Stimulated activated naive CD4-positive, alpha-beta T cell (primary cell): ENCODE data around the gene PDZD2.
"Not testable (repeated sequence)": the region's sequence is repeated elsewhere in the genome, so short reads cannot be mapped to it uniquely, and the experiment has no call there.

Experiments
- DNase-seq, 6 experiments: peaks; one replicate each; lab custom pipeline; 2025; lab: John Stamatoyannopoulos, UW

Gene PDZD2

DNA sequence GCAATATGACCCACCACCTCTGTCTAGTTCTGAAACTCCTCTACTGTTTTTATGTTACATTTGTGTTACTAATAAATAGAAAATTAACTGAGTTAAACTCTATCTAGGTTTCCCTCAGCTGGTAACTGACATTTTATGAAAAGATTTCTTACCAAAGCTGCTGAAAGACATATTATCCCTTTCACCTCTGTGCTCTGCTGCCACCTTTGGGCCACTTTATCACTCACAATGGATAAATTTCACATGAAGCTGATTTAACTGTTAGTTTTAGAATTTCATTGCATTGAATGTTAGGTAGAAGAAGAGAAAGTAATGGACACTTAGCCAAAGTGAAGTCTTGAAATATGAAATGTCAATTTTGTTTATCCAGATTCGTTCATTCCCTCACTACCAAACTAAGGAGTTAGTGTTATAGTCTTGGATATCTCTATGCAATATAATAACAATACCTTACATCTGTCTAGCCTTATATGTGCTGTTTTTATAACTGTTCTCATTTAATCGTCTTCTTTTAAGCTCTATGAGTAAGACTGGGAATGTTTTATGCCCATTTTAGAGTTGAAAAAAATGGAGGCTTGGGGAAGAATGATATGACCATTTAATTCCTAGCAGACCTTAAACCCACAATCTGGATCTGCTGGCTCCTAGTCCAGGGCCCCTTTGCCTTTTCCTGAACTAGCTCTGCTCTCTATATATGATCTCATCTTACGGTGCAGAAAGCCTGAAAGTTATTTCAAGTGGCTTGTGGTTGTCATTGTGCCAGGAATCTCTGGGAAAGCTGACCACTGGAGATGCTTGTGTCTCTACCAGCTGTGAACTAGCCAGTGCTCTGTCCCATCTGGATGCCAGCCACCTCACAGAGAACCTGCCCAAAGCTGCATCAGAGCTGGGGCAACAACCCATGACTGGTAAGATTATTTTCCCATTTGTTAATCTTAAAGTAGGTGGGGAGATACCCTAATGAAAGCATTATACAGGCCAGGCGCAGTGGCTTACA is 438.1 kb downstream of the PDZD2 start:
- peak in 5 of 6 experiments; percentile 4 to 67 (median 40) for DNase-seq

DNA sequence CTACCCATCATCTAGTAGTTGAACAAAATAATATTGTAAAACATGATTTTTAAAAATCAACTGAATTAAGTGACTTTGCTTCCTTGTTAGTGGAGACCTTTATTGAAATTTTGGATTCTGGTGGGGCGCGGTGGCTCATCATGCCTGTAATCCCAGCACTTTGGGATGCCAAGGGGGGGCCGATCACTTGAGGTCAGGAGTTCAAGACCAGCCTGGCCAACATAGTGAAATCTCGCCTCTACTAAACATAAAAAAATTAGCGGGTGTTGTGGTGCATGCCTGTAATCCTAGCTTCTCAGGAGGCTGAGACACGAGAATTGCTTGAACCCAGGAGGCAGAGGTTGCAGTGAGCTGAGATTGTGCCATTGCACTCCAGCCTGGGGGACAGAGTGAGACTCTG is 439.9 kb downstream of the PDZD2 start:
- DNase-seq: not testable (repeated sequence)

DNA sequence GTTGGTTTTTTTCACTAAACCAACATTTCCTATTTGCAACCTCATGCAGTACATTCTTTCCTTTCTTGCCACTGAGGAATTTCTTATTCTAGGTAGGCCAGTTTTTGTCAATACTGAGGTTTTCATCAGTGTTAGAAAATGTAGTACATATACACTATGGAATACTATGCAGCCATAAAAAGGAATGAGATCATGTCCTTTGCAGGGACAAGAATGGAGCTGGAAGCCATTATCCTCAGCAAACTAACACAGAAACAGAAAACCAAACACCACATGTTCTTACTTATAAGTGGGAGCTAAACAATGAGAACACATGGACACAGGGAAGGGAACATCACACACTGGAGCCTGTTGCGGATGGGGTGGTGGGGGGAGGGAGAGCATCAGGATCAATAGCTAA is 441.6 kb downstream of the PDZD2 start:
- DNase-seq: not testable (repeated sequence)

DNA sequence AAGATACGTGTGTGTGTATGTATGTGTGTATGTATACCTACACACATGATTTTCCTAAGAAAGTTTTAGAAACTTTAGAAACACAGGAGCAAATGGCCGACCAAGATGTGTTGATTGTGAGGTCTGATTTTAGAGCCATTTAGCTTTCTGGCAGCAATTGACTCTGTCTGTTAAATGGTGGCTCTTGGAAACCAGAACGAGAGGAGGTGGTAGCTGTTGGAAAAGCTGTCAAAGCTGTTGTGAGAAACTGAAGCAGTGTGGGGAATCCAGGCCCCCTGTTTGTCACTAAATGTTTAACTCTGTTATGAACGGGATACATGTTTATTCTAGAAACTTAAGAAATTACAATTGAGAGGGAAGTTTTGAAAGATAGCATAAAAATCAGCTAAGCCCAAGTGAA is 443.8 kb downstream of the PDZD2 start:
- no peak for DNase-seq

DNA sequence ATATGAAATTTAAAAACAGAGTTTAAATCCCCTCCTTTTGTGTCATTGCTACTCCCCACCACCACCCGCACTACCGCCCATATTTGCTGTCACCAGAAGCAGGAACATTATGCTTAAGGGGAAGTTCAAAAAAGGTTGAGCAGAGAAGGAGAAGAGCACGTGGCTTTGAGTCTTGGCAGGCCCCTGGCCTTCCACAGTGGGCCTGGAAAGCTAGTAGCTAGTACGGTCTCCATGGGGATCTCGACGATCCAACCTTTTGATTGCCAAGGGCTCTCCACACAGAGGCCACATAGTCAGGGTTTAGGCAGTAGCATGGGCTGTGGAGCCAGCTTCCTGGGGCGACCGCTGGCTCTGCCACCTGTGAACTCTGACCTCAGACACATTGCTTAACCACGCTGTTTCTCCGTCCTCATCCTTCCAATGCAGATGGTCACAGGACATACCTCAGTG is 445.1 kb downstream of the PDZD2 start:
- no peak for DNase-seq

DNA sequence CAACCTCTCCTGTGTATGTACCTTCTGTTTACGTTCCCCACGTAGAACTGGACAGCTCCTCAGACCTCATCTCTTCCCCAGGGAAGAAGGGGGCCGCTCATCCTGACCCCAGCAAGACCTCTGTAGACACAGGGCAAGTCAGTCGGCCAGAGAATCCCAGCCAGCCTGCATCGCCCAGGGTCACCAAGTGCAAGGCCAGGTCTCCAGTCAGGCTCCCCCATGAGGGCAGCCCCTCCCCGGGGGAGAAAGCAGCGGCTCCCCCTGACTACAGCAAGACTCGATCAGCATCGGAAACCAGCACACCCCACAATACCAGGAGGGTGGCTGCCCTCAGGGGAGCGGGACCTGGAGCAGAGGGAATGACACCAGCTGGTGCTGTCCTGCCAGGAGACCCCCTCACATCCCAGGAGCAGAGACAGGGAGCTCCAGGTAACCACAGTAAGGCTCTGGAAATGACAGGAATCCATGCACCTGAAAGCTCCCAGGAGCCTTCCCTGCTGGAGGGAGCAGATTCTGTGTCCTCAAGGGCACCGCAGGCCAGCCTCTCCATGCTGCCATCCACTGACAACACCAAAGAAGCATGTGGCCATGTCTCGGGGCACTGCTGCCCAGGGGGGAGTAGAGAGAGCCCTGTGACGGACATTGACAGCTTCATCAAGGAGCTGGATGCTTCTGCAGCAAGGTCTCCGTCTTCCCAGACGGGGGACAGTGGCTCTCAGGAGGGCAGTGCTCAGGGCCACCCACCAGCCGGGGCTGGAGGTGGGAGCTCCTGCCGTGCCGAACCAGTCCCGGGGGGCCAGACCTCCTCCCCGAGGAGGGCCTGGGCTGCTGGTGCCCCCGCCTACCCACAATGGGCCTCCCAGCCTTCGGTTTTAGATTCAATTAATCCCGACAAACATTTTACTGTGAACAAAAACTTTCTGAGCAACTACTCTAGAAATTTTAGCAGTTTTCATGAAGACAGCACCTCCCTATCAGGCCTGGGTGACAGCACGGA is 448.5 kb downstream of the PDZD2 start:
- no peak for DNase-seq

DNA sequence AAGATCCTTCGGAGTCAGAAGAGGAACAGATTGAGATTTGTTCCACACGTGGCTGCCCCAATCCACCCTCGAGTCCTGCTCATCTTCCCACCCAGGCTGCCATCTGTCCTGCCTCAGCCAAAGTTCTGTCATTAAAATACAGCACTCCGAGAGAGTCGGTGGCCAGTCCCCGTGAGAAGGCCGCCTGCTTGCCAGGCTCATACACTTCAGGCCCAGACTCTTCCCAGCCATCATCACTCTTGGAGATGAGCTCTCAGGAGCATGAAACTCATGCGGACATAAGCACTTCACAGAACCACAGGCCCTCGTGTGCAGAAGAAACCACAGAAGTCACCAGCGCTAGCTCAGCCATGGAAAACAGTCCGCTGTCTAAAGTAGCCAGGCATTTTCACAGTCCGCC is 449.3 kb downstream of the PDZD2 start:
- no peak for DNase-seq

DNA sequence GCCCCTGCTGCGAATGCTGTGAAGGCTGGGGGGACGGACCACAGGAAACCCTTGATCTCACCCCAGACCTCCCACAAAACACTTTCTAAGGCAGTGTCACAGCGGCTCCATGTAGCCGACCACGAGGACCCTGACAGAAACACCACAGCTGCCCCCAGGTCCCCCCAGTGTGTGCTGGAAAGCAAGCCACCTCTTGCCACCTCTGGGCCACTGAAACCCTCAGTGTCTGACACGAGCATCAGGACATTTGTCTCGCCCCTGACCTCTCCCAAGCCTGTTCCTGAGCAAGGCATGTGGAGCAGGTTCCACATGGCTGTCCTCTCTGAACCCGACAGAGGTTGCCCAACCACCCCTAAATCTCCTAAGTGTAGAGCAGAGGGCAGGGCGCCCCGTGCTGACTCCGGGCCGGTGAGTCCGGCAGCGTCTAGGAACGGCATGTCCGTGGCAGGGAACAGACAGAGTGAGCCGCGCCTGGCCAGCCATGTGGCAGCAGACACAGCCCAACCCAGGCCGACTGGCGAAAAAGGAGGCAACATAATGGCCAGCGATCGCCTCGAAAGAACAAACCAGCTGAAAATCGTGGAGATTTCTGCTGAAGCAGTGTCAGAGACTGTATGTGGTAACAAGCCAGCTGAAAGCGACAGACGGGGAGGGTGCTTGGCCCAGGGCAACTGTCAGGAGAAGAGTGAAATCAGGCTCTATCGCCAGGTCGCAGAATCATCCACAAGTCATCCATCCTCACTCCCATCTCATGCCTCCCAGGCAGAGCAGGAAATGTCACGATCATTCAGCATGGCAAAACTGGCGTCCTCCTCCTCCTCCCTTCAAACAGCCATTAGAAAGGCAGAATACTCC is 450.4 kb downstream of the PDZD2 start:
- no peak for DNase-seq

DNA sequence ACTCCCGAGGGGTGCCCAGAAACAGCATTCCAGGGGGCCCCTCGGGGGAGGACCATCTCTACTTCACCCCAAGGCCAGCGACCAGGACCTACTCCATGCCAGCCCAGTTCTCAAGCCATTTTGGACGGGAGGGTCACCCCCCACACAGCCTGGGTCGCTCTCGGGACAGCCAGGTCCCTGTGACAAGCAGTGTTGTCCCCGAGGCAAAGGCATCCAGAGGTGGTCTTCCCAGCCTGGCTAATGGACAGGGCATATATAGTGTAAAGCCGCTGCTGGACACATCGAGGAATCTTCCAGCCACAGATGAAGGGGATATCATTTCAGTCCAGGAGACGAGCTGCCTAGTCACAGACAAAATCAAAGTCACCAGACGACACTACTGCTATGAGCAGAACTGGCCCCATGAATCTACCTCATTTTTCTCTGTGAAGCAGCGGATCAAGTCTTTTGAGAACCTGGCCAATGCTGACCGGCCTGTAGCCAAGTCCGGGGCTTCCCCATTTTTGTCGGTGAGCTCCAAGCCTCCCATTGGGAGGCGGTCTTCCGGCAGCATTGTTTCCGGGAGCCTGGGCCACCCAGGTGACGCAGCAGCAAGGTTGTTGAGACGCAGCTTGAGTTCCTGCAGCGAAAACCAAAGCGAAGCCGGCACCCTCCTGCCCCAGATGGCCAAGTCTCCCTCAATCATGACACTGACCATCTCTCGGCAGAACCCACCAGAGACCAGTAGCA is 451.3 kb downstream of the PDZD2 start:
- no peak for DNase-seq

DNA sequence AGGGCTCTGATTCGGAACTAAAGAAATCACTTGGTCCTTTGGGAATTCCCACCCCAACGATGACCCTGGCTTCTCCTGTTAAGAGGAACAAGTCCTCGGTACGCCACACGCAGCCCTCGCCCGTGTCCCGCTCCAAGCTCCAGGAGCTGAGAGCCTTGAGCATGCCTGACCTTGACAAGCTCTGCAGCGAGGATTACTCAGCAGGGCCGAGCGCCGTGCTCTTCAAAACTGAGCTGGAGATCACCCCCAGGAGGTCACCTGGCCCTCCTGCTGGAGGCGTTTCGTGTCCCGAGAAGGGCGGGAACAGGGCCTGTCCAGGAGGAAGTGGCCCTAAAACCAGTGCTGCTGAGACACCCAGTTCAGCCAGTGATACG is 451.8 kb downstream of the PDZD2 start:
- no peak for DNase-seq

DNA sequence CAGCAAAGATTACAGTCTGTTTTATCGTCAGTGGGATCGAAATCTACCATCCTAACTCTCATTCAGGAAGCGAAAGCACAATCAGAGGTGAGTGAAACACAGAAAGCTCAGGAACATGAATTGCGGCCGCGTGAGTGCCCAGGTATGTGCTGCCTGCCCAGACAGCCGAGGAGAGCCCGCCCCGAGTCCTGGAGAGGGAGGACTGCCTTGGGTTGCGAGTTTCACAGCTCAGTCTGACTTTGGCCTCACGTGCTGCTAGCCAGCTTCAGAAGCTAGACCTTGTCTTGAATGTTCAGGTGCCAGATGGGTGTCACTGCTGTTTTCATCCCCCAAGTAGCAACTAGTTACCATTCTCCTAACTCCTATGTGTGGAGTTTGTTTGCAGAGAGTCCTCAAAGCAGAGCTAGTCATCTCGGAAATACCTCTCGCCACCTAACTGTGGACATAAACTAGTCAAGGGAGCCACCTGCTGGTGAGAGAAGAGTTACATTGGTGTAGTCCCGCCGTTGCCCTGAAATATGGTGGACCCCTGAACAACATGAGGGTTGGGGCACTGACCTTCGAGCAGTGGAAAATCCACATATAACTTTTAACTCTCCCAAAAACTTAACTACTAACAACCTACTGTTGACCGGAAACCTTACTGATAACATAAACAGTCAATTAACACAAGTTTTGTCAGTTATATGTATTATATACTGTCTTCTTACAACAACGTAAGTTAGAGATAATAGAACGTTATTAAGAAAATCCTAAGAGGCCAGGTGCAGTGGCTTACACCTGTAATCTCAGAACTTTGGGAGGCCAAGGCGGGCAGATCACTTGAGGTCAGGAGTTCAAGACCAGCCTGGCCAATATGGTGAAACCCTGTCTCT is 454.2 kb downstream of the PDZD2 start:
- peak; percentile 27 to 72 (median 48) for DNase-seq

DNA sequence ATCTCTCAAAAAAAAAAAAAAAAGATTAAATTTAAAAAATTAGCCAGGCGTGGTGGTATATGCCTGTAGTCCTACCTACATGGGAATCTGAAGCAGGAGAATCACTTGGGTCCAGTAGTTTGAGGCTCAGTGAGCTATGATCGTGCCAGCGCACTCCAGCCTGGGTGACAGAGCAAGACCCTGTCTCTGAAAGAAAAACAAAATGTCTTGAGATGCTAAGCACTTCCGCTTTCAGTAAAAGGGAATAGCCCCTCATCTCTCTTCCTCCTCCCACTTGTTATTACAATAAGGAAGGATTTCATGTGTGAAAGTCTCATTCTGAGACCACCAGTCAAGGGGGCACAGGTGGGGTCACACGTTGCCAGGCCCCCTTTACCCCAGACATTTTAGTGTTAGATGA is 455.8 kb downstream of the PDZD2 start:
- DNase-seq: no peak

DNA sequence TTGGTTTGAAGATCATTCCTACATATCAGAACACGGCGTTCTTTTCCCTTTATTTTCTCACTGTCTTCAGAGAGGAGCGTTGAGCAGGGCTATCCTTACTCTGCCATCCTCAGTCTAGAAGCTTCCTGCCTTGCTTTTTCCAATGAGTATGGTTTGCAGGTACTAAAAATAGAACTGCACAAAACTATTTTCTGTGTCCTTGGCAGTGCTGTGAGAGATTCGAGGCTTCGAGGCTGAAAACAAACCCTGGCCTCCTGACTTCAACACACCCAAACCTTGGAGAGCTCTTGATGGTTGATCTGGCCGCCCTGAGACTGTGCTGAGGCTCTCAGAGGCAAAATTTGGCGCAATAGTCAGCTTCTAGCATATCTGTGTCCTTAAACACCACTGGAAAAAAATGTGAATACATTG is 456.3 kb downstream of the PDZD2 start:
- DNase-seq: no peak

DNA sequence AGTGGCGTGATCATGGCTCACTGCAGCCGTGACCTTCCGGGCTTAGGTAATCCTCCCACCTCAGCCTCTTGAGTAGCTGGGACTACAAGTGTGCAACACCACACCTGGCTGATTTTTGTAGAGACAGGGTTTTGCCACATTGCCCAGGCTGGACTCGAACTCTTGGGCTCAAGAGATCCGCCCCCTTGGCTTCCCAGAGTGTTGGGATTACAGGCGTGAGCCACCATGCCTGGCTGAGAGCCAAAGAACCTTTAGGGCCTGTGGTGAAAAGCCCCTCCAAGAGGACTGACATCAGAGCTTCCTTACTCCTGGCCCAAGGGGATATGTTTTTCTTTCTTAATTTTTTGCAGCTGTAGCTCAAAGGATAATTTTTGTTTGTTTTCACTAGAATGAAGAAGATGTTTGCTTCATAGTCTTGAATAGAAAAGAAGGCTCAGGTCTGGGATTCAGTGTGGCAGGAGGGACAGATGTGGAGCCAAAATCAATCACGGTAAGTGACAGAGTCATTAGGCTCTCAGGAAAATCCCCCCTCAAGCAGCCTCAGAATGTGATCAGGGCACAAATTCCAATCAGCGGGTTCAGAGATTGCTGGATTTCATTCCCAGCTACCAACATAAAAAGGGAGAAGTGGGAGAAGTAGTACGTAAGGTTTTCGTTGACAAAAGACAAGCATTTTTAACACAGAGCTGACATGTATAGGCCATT is 458.1 kb downstream of the PDZD2 start:
- no peak for DNase-seq

DNA sequence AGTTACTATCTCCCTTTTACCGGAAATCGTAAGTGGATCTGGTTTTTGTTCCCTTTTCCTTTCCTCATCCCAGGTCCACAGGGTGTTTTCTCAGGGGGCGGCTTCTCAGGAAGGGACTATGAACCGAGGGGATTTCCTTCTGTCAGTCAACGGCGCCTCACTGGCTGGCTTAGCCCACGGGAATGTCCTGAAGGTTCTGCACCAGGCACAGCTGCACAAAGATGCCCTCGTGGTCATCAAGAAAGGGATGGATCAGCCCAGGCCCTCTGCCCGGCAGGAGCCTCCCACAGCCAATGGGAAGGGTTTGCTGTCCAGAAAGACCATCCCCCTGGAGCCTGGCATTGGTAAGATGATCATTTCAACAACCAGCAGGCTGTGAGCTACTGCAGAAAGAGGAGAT is 459.4 kb downstream of the PDZD2 start:
- no peak for DNase-seq

DNA sequence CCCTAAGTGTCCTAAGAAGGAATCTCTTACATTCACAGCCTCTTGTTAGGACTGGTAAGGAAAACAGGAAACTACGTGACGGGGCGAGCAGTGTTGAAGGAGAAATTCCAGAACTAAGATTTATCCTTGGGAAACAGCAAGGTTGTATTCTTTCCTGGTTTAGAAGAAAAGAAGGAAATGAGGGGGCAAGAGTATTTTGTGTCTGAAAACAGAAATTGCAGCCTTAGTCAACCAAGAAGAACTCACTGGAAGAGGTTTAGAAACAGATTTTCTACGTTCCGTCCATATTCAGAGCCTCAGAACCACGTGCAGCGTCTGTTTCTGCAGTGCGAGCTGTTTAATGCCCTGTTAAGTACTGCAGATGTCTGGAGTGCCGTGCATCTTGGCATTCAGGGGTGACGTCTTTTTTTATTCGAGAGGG is 460.0 kb downstream of the PDZD2 start:
- no peak for DNase-seq

DNA sequence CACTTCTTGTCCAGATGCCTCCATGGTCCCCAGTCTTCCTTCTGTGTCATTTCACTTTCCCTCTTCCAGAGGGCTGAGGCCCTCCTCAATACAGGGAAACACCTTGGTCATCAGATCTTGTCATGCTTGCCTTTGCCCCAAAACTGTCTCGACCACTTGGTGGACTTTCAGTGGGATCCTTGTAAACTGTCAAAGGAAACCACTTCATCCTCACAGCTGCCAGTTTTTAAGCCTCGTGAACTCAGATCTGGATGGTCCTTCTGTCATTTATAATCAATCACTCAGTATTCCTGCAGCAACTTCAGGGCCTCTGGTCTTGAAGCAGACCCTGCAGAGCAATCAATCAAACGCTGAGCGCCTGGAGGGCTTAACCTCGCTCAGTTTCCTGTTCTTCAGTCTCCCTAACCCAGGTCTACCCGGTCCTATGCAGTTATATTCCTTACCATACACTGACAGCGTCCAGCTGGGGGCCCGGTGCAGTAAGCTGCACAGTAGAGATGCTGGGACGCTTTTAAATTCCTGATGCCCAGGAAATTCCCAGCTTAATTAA is 460.6 kb downstream of the PDZD2 start:
- DNase-seq: no peak

DNA sequence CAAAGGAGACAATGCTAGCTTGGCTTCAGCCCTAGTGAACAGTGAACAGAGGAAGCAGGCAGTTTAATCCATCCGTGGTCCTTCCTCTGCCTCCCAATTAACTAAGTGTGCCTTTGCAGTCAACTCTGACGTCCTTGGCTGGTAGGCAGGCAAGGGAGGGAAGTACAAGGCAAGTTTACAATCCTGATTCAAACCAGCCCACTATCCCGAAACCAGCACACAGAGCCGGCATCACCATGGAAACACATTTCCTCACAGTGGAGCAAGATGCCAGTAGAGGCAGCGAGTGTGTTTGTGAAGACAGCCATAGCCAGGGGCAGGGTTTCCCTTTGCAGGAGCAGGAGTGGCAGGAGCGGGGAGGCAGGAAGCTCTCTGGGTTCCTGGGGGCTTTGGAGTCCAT is 461.3 kb downstream of the PDZD2 start:
- no peak for DNase-seq
